GDM1 (cell line): ENCODE results near the gene NNAT.
"Not testable (repeated sequence)": the region's sequence is repeated elsewhere in the genome, so short reads cannot be mapped to it uniquely, and the experiment has no call there.

Experiments
- DNase-seq: peaks from one replicate; lab custom pipeline; 2025; lab: John Stamatoyannopoulos, UW

The NNAT gene

GRCh38 chr20:37524859-37525708 lies 4.0 kb downstream of the NNAT start:
- no peak for DNase-seq

- DNase-seq = no peak
These were observed 4.8 kb downstream of the NNAT start for GRCh38 chr20:37525810-37526209.

GRCh38 chr20:37526238-37526838 lies 5.3 kb downstream of the NNAT start:
- no peak for DNase-seq

GRCh38 chr20:37526839-37527637 lies 6.0 kb downstream of the NNAT start:
- DNase-seq = peak; percentile 6

- DNase-seq = peak; percentile 71
These were observed 6.8 kb downstream of the NNAT start, which contains the start of gene BLCAP for GRCh38 chr20:37527638-37528445. Gene BLCAP (minus strand): TSS chr20:37527876. CDS start chr20:37519174, 8,702 bp downstream.

GRCh38 chr20:37528446-37529213 lies 7.6 kb downstream of the NNAT start:
- DNase-seq = no peak

GRCh38 chr20:37529214-37529967 lies 8.3 kb downstream of the NNAT start:
- no peak for DNase-seq

GRCh38 chr20:37529968-37530600 lies 9.0 kb downstream of the NNAT start:
- DNase-seq = no peak

- DNase-seq = no peak
These were observed 9.6 kb downstream of the NNAT start for GRCh38 chr20:37530696-37531095.

- no peak for DNase-seq
These were observed 10.8 kb downstream of the NNAT start for GRCh38 chr20:37531856-37532255.

- DNase-seq = no peak
These were observed 12.2 kb downstream of the NNAT start for GRCh38 chr20:37533154-37533715.

- DNase-seq = peak; percentile 46
These were observed 13.5 kb downstream of the NNAT start for GRCh38 chr20:37534401-37535157.

GRCh38 chr20:37535443-37536132 lies 14.5 kb downstream of the NNAT start:
- no peak for DNase-seq

- no peak for DNase-seq
These were observed 16.5 kb downstream of the NNAT start for GRCh38 chr20:37537505-37537904.

GRCh38 chr20:37538003-37538402 lies 17.0 kb downstream of the NNAT start:
- no peak for DNase-seq

- no peak for DNase-seq
These were observed 18.4 kb downstream of the NNAT start for GRCh38 chr20:37539424-37539823.

GRCh38 chr20:37540001-37540400 lies 19.0 kb downstream of the NNAT start:
- peak; percentile 20 for DNase-seq

GRCh38 chr20:37540838-37541237 lies 19.8 kb downstream of the NNAT start:
- not testable (repeated sequence) for DNase-seq
